HCT116 (cell line): ENCODE data around the gene TRERF1. TPM values are rescaled to one million over a fixed set of nuclear protein-coding genes. Genes with fewer than 3 reads are reported as not detected.

ENCODE experiments used
- ATAC-seq: fragments of 200-7000 bp; cut with Tn5 transposase; 2 replicates; pipeline ENCODE4 v1.9.1; 2020; ENCODE audit warnings: mild to moderate bottlenecking, moderate library complexity
- BruUV-seq: library from RNA; stranded (reverse); fragments of 400-500 nt; replicated peaks from 2 replicates; lab custom pipeline; 2021; lab: Mats Ljungman, UMichigan
- CTCF ChIA-PET: fragments of 300-600 bp; sonication (Branson Sonifier 250); formaldehyde crosslinking; loops from one replicate; lab custom pipeline; 2021; ENCODE audit warnings: antibody characterized with exemption; lab: Charles Lee
- POLR2A ChIA-PET: fragments of 300-600, 350-600 bp; sonication (Branson Sonifier 250); formaldehyde crosslinking; loops from one replicate; lab custom pipeline; 2021; ENCODE audit warnings: antibody characterized with exemption; lab: Charles Lee
- RAD21 ChIA-PET, 2 experiments: fragments of 300-600 bp; sonication (Branson Sonifier 250); formaldehyde crosslinking; loops; one replicate each; lab custom pipeline; 2023; ENCODE audit warnings: low total read pairs in 2 of 2; ENCODE audit not compliant: uncharacterized antibody in 2 of 2, unreplicated experiment in 2 of 2, low non-redundant PET in 1 of 2; lab: Charles Lee
- DNase-seq: peaks from one replicate; pipeline ENCODE4 v3.0.0-alpha.2; 2010; ENCODE audit warnings: low read depth, low spot score
- H2AFZ ChIP-seq: fragments of 200-600 bp; shearing (Covaris generic), sonication (generic); 2 replicates; pipeline ENCODE4 v1.6.1; 2017; ENCODE audit warnings: low read depth, mixed run types, mixed read lengths, antibody characterized with exemption, low read length; ENCODE audit not compliant: poor library complexity, severe bottlenecking
- H3K27ac ChIP-seq: 2 replicates; pipeline ENCODE4 v1.5.1; 2012; ENCODE audit warnings: low read depth, low read length
- H3K27me3 ChIP-seq: fragments of 200-600 bp; sonication (generic); 2 replicates; pipeline ENCODE4 v1.6.1; 2016; ENCODE audit warnings: mixed run types, low read length, mixed read lengths; ENCODE audit not compliant: insufficient read depth
- H3K36me3 ChIP-seq, 2 experiments: fragments of 200-500 bp in 1 of 2; fragments of 200-600 bp in 1 of 2; sonication (Bioruptor generic) in 1 of 2; sonication (generic) in 1 of 2; 2 replicates each; pipeline versions ENCODE4 v1.5.1 to v1.6.1; 2014 to 2016; ENCODE audit warnings: low read length in 2 of 2, inconsistent platforms in 1 of 2, mixed read lengths in 1 of 2, mixed run types in 1 of 2; ENCODE audit not compliant: insufficient read depth in 2 of 2, control insufficient read depth in 1 of 2
- H3K4me1 ChIP-seq, 2 experiments: fragments of 200-600 bp in 1 of 2; sonication (generic) in 1 of 2; 2 replicates each; pipeline versions ENCODE4 v1.5.1 to v1.6.1; 2012 to 2017; ENCODE audit warnings: low read length in 2 of 2, inconsistent platforms in 1 of 2, mild to moderate bottlenecking in 1 of 2, mixed read lengths in 1 of 2, mixed run types in 1 of 2, moderate library complexity in 1 of 2; ENCODE audit not compliant: insufficient read depth in 2 of 2, control insufficient read depth in 1 of 2
- H3K4me2 ChIP-seq: fragments of 200-600 bp; sonication (generic); 2 replicates; pipeline ENCODE4 v1.6.1; 2017; ENCODE audit warnings: mixed run types, low read length, mixed read lengths
- H3K4me3 ChIP-seq, 2 experiments: fragments of 200-600 bp in 1 of 2; sonication (generic) in 1 of 2; replicated peaks in 1 of 2; 2 replicates each; pipeline ENCODE4 v1.5.1; 2011 to 2016; ENCODE audit warnings: low read length in 2 of 2, control low read depth in 1 of 2, low read depth in 1 of 2, mild to moderate bottlenecking in 1 of 2, mixed read lengths in 1 of 2, mixed run types in 1 of 2
- H3K79me2 ChIP-seq: fragments of 200-600 bp; sonication (generic); 2 replicates; pipeline ENCODE4 v1.6.1; 2017; ENCODE audit warnings: mild to moderate bottlenecking, mixed run types, low read length, moderate library complexity, mixed read lengths; ENCODE audit not compliant: insufficient read depth
- H3K9ac ChIP-seq: fragments of 200-600 bp; sonication (generic); 2 replicates; pipeline ENCODE4 v1.6.1; 2016; ENCODE audit warnings: low read length, mixed read lengths
- H3K9me2 ChIP-seq: fragments of 200-600 bp; sonication (generic), shearing (Covaris generic); 2 replicates; pipeline ENCODE4 v1.6.1; 2017; ENCODE audit warnings: mixed run types, mild to moderate bottlenecking, moderate library complexity; ENCODE audit not compliant: insufficient read depth
- H3K9me3 ChIP-seq, 2 experiments: fragments of 200-500 bp in 1 of 2; fragments of 200-600 bp in 1 of 2; sonication (Bioruptor generic) in 1 of 2; sonication (generic) in 1 of 2; 2 replicates each; pipeline ENCODE4 v1.6.1; 2014 to 2017; ENCODE audit warnings: low read length in 2 of 2, mixed read lengths in 2 of 2, inconsistent platforms in 1 of 2, low read depth in 1 of 2, mild to moderate bottlenecking in 1 of 2, mixed run types in 1 of 2, moderate library complexity in 1 of 2; ENCODE audit not compliant: control insufficient read depth in 1 of 2, insufficient read depth in 1 of 2
- H4K20me1 ChIP-seq: fragments of 200-600 bp; sonication (generic), shearing (Covaris generic); 2 replicates; pipeline ENCODE4 v1.6.1; 2017; ENCODE audit warnings: mixed run types, mild to moderate bottlenecking, moderate library complexity; ENCODE audit not compliant: insufficient read depth
- CBX3 ChIP-seq: IDR thresholded peaks from 2 replicates; pipeline ENCODE4 v1.6.1; 2012; ENCODE audit warnings: low read depth
- JUND ChIP-seq: IDR thresholded peaks from 2 replicates; pipeline ENCODE4 v1.6.1; 2012
- POLR2AphosphoS5 ChIP-seq: IDR thresholded peaks from 2 replicates; pipeline ENCODE4 v1.6.1; 2011; ENCODE audit warnings: mild to moderate bottlenecking, low read depth, low read length, moderate library complexity
- SRF ChIP-seq: IDR thresholded peaks from 2 replicates; pipeline ENCODE4 v1.6.1; 2012; ENCODE audit warnings: low read depth
- TCF7L2 ChIP-seq: IDR thresholded peaks from 2 replicates; pipeline ENCODE4 v1.7.0; 2011; ENCODE audit warnings: borderline replicate concordance, inconsistent platforms; ENCODE audit not compliant: insufficient read depth, insufficient read length; ENCODE audit errors: extremely low read depth
- YY1 ChIP-seq: IDR thresholded peaks from 2 replicates; pipeline ENCODE4 v1.6.1; 2011; ENCODE audit warnings: low read length, low read depth, moderate library complexity, mild to moderate bottlenecking; ENCODE audit not compliant: insufficient replicate concordance; ENCODE audit errors: extremely low read depth
- ZNF274 ChIP-seq: fragments of 200-500 bp; sonication (Bioruptor generic); IDR thresholded peaks from 2 replicates; pipeline ENCODE4 v1.6.1; 2014; ENCODE audit warnings: mild to moderate bottlenecking, low read depth, low read length, inconsistent platforms
- intact Hi-C: fragments of 100-400 bp; cut with micrococcal nuclease; formaldehyde crosslinking; loops from 2 replicates; pipeline ENCODE4 v1.10.0; 2022
- total RNA-seq: library from RNA; stranded (reverse); gene quantifications from one replicate; pipeline ENCODE4 v1.2.1, GENCODE V29; 2021; ENCODE audit not compliant: unreplicated experiment
- TF ChIP-seq, protein P1 (sequence below): IDR thresholded peaks from 2 replicates; pipeline ENCODE4 v1.6.1; 2011; ENCODE audit warnings: mild to moderate bottlenecking, low read length, moderate library complexity; ENCODE audit not compliant: insufficient replicate concordance; ENCODE audit errors: extremely low read depth

TRERF1 gene
- total RNA-seq, 1 experiment from 2014 or later, result 12.4 TPM

- H3K4me3 ChIP-seq, result no peak overlapping the region
- no peak overlapping the region for H3K4me2 ChIP-seq
- POLR2A ChIA-PET, result no interaction called here
- no peaks in the 10 kb centered on the region for H3K9me2 ChIP-seq
- no peak for DNase-seq
- no peak for TF ChIP-seq POLR2AphosphoS5
- TF ChIP-seq SRF, result no peak
- TF ChIP-seq ZNF274, result no peak
- TF ChIP-seq CBX3, result no peak
- TF ChIP-seq YY1, result no peak
- no peak for TF ChIP-seq JUND
- TF ChIP-seq TCF7L2, result no peak
- TF ChIP-seq, protein P1, sequence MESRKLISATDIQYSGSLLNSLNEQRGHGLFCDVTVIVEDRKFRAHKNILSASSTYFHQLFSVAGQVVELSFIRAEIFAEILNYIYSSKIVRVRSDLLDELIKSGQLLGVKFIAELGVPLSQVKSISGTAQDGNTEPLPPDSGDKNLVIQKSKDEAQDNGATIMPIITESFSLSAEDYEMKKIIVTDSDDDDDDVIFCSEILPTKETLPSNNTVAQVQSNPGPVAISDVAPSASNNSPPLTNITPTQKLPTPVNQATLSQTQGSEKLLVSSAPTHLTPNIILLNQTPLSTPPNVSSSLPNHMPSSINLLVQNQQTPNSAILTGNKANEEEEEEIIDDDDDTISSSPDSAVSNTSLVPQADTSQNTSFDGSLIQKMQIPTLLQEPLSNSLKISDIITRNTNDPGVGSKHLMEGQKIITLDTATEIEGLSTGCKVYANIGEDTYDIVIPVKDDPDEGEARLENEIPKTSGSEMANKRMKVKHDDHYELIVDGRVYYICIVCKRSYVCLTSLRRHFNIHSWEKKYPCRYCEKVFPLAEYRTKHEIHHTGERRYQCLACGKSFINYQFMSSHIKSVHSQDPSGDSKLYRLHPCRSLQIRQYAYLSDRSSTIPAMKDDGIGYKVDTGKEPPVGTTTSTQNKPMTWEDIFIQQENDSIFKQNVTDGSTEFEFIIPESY, result no peak
- intact Hi-C loops, result no loop called here
- no peak for ATAC-seq
- H3K27ac ChIP-seq, result no peak overlapping the region
- no peaks in the 10 kb centered on the region for H3K9me3 ChIP-seq
- RAD21 ChIA-PET, result no interaction called here
- H2AFZ ChIP-seq, result no peak overlapping the region
- no peaks in the 10 kb centered on the region for H4K20me1 ChIP-seq
- no peaks in the 10 kb centered on the region for H3K36me3 ChIP-seq
- no TSS peak for BruUV-seq
- H3K27me3 ChIP-seq, result no peaks in the 10 kb centered on the region
- CTCF ChIA-PET, result no interaction called here
- H3K79me2 ChIP-seq, result no peaks in the 10 kb centered on the region
- H3K9ac ChIP-seq, result no peak overlapping the region
- H3K4me1 ChIP-seq, result peaks cover 0 to 8% of the 10 kb centered on the region in 2 experiments; a peak in 3 of 4 replicates
These were observed 104.3 kb downstream of the TRERF1 start for GRCh38 chr6:42347456-42347855.
